Fibroblast of skin of back (primary cell): ENCODE data around the gene PKP4.

Source experiments
- DNase-seq: peaks from one replicate; pipeline ENCODE4 v3.0.0-alpha.2; 2013

Gene PKP4

DNA sequence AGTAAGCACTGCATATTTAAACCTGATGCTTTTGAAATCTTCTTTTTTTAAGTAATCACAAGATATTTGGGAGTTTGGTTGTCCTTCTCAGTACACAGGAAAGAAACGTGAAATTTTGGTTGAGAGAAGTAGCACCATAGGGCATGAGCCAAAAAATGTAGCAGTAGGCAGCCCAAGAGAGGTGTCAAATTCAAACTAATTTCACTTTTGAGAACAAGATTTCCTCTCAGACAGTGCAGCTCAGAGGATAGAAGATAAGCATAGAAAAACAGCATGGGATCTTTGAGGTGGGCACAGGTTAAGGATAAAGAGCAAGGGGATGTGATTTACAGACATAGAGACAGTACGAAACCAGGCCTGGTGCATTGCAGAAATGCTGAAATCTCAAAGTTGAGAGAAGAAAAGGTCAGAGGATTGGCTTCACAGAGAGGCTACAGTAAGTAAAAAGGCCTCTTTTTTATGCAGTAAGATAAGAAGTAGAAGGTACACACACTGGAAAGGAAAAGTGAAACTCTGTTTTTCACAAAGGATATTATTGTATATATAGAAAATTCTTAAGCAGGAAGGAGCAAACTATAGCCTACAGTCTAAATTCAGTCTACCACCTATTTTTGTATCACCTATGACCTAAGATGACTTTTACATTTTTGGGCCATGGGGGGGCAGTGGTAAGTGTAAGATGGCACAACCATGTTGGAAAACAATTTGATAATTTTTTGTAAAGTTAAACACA, 89.8 kb downstream of the PKP4 start:
- no peak for DNase-seq

DNA sequence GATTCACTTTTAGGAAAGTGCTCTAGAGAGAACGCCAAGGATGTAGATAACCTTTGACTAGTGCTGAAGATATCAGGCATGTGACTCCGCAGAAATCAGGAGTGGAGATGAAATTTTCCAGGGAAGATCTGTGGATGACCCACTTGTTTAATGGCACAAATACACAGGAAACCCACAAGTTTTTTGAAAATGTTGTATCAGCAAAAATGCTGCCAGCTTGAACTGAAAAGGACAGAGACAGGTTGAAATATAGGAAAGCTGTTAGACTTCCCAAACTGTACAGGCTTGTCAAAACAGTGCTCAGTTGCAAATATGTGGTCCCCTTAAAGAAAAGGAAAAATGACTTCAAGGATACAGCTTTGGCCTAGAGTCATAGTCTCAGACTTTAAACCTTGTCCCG, 96.5 kb downstream of the PKP4 start:
- no peak for DNase-seq

DNA sequence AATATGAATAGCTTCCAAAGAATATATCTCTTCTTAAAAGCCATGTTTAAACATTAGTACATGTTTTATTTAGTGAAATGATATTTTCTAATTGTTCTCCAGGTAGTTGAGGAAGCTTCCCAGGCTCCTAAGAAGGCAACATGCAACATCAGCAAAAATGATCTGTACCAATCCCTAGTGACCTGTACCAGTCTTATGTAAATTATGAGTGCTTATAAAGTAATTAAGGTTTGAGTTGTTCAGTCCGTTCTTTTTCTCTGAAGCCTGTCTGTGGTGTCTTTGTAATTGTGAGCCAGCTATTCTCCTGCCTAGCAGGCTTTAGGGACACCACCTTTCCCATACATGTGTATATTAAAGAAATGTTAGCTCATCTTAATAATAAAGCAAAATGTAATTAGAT, 98.2 kb downstream of the PKP4 start:
- no peak for DNase-seq

- DNase-seq = no peak
Observed at GRCh38 chr2:158556124-158556523, 99.4 kb downstream of the PKP4 start.

- no peak for DNase-seq
Observed at GRCh38 chr2:158557752-158558151, 101.0 kb downstream of the PKP4 start.

DNA sequence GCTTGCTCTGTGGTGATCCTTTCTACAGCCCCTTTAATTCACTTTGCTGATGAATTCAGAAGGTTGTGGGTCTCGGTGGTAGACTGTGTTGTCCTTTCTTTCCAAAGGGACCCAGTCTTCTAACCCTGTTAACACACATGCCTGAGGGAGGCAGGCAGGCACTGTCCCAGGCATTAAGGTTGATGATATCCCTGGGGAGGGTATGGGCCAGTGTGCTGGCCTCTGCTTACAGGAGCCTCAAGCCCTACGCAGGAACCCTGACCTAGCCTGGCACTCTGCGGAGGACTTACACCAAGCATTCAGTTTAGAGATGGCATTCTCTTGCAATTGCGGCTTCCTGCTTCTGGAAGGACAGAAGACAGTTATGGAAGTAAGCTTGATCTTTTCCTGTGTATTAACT, 102.5 kb downstream of the PKP4 start:
- no peak for DNase-seq

- no peak for DNase-seq
Observed at GRCh38 chr2:158560259-158560658, 103.5 kb downstream of the PKP4 start.

DNA sequence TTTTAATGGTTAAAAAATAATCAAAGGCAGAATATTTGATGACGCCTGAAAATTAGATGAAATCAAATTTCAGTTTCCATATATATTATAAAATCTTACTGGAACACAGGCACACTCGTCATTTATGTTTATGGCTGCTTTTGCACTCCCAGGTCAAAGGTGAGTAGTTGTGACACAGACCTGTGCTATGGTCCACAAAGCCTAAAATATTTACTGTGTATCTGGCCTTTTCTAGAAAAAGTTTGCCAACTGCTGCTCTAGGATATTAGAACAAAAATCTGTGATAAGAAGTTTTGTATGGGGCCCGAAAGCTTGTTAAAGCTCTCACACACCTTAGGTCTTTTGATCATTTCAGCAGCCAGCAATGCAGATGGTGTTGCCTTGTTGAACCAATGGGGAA, 104.3 kb downstream of the PKP4 start:
- DNase-seq = no peak

DNA sequence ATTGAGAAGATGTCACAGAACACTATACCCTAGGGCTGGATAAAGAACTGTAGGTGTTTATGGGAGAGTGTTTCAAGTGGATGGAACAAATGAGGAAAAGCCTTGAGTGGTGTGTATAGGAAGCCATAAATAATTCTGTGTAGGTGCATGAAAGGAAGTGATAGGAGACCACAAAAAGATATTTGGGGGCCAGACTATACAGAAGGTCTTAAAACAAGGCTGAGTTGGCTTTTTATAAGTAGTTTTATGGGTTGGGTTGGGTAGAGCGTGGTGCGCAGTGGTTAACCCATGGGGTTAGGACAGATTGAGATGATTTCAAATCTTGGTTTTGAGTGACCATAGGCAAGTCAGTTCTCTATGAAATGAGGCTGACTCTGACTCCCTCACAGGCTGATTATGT, 110.5 kb downstream of the PKP4 start:
- no peak for DNase-seq

GRCh38 chr2:158569284-158569683, 112.5 kb downstream of the PKP4 start:
- no peak for DNase-seq

- no peak for DNase-seq
Observed at GRCh38 chr2:158570869-158571268, 114.1 kb downstream of the PKP4 start.

DNA sequence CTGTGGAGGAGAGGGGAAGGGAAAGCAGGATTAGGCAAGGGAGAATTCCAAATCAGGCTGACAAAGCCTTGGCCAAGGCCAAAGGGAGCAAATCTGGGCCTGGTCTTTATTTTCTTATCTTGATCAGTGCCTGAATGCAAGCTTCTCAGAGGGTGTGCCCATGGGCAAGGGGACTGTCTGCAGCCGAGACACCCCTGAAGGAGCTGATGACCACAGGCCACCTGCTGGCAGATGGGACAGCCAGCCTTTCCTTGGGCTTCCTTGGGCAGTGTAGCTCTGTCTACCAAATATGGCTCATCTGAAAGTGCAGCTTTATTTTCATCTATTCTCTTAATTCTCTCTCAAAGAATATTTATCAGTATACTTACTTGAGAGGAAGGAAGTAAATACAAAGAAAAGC, 117.0 kb downstream of the PKP4 start:
- DNase-seq = no peak

DNA sequence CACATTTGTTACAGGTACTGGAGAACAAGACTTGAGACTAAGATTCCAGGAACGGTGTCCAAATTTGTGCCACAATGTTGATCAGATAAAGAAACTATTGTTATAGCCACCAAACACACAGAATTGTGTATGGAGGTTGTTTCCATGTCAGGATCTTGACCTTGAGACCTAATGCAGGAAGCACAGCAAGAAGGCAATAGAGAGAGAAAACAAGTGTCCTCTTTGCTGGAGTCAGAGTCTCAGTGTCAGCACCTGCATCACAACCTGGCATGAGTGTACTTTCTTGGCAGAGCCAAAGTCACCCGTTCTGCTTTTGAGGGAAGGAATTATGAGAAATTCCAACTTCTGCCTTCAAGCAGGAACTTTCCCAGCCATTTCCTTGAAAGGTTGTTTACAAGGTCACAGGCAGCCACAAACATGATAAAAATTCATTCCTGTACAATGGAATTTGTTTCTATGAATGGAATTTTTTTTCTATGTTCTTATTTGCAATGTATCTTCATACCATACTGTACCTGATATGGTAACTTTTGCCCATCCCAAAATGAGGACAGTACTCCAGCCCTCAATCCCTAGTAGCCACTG, 118.4 kb downstream of the PKP4 start:
- peak; percentile 15 for DNase-seq

DNA sequence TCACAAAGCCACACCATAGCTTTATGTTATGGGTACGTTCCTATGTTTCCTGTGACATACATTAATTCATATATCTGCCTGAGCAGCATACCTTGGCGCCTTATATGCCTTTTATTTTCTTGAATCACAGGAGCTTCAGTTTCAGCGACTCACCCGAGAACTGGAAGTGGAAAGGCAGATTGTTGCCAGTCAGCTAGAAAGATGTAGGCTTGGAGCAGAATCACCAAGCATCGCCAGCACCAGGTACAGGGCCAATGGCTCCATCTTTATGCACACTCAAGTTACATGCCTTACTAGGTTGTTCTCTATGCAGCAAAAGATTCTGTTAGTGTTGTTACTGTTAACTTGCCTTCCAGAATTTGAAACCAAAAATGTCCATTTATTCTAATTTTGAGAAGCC, 120.4 kb downstream of the PKP4 start:
- DNase-seq = no peak

GRCh38 chr2:158578703-158579330, 122.1 kb downstream of the PKP4 start:
- no peak for DNase-seq

- DNase-seq = no peak
Observed at GRCh38 chr2:158579928-158580327, 123.2 kb downstream of the PKP4 start.

GRCh38 chr2:158580760-158581159, 124.0 kb downstream of the PKP4 start:
- DNase-seq = no peak

- no peak for DNase-seq
Observed at GRCh38 chr2:158582670-158583069, 125.9 kb downstream of the PKP4 start.

DNA sequence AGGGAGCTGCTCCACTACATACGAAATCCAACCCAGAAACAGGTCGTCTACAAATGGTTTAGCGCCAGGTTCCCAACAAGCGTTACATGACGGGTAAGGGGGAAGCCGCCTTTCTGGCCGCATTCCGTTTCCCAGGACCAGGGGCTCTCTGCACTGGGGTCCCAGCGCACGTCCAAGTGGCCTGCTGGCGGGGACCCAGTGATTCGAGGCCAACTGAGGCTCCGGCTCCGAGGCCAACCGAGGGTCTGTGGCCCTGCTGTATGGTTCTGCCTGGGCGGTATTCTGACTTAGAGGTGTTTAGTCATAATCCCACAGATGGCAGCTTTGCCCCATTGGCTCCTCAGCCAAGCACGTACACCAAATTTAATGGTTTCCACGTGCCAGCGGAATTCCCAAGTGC, 127.2 kb downstream of the PKP4 start:
- no peak for DNase-seq

GRCh38 chr2:158586491-158586890, 129.7 kb downstream of the PKP4 start:
- peak; percentile 71 for DNase-seq

DNA sequence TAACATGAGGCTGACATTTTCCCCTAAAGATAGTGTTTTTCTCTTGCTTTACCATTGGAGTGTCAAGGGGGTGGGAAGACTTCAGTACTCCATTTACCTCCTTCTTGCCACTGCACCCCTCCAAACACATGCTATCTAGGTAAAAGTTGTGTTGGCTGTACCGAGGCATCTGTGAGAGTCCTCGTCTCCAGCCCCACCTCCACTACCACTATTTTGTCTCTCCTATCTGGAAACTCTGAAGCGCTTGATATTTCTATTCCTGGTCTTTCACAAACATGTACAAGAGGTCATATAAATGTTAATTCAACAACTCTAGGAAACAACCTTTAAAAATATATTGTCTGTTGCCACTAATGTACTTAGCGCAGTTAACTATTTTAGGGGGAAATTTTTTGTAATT, 132.6 kb downstream of the PKP4 start:
- no peak for DNase-seq

DNA sequence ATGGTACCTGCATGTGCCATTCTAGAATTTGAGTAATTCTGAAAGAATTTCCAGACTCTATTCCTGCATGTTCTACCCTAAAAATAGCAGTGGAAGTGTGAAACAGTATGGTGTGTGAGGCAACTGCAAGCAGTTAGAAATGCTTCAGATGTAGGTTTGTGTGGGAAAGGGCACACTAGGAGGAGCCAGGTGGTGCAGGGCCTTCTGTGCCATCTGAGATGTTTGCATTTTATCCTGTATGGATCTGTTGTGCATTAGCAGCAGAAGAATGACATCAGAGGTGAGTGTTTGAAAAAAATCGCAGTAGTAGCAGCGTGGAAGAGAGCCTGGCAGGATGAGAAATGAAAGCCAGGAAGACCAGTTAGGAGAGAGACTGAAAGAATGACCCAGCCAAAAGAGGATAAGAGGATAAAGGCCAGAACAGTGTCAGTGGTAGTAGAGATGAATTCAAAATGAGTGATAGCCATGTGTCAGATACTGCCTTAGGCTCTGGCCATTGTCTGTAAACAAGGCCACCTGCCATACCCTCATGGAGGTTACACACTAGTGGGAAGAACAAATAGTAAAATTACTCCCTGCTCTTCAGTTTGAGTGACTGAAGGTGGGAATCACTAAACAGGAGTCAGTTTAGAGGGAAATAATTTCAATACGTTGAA, 142.2 kb downstream of the PKP4 start:
- peak; percentile 11 for DNase-seq

GRCh38 chr2:158599609-158600008, 142.9 kb downstream of the PKP4 start:
- no peak for DNase-seq
